ENCODE data around the gene ACKR2. TPM values are rescaled to one million over a fixed set of nuclear protein-coding genes. Genes with fewer than 3 reads are reported as not detected.
A peak's percentile ranks its signal among the peaks of the same experiment; 100 is the strongest.

ACKR2 gene
- total RNA-seq, 2 donors from 2014 or later = 0.55 to 1.9 TPM

DNA sequence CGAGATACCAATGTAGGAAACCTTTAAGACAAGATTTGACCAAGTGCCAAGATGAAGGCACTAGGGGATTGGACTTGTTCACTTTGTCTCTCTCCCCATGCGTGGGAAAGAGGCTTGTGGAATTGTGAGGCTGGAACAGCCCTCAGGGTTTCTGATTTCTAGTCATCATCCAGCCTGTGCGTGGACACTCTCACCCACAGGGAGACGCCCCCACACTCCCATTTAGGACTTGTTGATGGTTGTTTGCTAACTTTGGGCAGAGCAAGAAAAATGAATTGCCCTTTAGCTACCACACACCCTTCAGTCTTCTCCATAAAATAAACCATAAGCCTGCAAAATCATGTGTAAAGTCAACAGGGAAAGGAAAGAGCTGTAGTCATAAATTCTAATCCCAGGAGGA lies 18.4 kb downstream of the ACKR2 start:
- H3K27ac ChIP-seq = no peak overlapping the region
- no peak overlapping the region for H3K4me3 ChIP-seq
- H3K36me3 ChIP-seq = no peaks in the 10 kb centered on the region
- DNase-seq (ENCODE audit: low spot score) = no peak
- H3K27me3 ChIP-seq (replicated peaks; ENCODE audit: insufficient read depth) = no peaks in the 10 kb centered on the region
- H3K9me3 ChIP-seq = no peaks in the 10 kb centered on the region
- TF ChIP-seq, protein P1, sequence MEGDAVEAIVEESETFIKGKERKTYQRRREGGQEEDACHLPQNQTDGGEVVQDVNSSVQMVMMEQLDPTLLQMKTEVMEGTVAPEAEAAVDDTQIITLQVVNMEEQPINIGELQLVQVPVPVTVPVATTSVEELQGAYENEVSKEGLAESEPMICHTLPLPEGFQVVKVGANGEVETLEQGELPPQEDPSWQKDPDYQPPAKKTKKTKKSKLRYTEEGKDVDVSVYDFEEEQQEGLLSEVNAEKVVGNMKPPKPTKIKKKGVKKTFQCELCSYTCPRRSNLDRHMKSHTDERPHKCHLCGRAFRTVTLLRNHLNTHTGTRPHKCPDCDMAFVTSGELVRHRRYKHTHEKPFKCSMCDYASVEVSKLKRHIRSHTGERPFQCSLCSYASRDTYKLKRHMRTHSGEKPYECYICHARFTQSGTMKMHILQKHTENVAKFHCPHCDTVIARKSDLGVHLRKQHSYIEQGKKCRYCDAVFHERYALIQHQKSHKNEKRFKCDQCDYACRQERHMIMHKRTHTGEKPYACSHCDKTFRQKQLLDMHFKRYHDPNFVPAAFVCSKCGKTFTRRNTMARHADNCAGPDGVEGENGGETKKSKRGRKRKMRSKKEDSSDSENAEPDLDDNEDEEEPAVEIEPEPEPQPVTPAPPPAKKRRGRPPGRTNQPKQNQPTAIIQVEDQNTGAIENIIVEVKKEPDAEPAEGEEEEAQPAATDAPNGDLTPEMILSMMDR (IDR thresholded peaks at IDR 0.05) = no peak
- TF ChIP-seq POLR2A (IDR thresholded peaks at IDR 0.05) (no peak), POLR2AphosphoS5 (IDR thresholded peaks at IDR 0.05) (no peak)
- H3K4me1 ChIP-seq (replicated peaks) = no peaks in the 10 kb centered on the region
- WGBS = 55% methylated on average over 4 of the region's 4 CpGs
- intact Hi-C loops (cut with DNase I) = no loop called here

DNA sequence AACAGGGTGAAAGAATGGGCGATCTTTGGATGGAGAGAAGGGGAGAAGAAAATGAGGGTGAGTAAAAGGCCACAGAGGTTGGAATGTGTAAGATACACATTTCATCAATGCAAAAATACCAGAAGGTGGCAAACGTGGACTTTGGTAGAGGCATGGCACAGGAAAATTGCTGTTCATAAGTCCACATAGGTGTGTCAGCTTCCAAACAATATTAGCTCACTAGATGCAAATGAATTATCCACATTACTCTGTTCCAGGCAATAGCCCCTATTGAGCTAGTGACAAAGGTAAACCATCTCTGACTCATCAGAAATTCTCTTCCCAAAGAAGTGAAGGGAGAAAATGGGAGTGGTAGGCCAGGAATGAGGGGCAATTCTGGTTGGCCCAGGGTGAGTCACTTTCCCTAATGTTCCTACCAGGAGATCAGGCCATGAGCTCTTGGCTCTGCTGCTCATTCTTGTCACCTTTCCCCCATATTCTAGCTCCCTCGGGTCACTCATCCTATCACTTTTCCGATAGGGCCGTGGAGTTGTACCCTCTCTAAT lies 19.9 kb downstream of the ACKR2 start:
- WGBS = 92% methylated on average over 5 of the region's 5 CpGs
- Histone ChIP-seq H3K27me3 (replicated peaks; ENCODE audit: insufficient read depth) (no peaks in the 10 kb centered on the region), H3K4me1 (replicated peaks) (no peaks in the 10 kb centered on the region), H3K27ac (no peak overlapping the region), H3K36me3 (no peaks in the 10 kb centered on the region), H3K4me3 (no peak overlapping the region), H3K9me3 (no peaks in the 10 kb centered on the region)
- TF ChIP-seq, protein P1 (IDR thresholded peaks at IDR 0.05) = no peak
- no peak for TF ChIP-seq POLR2A (IDR thresholded peaks at IDR 0.05)
- DNase-seq (ENCODE audit: low spot score) = no peak
- intact Hi-C loops (cut with DNase I) = no loop called here

DNA sequence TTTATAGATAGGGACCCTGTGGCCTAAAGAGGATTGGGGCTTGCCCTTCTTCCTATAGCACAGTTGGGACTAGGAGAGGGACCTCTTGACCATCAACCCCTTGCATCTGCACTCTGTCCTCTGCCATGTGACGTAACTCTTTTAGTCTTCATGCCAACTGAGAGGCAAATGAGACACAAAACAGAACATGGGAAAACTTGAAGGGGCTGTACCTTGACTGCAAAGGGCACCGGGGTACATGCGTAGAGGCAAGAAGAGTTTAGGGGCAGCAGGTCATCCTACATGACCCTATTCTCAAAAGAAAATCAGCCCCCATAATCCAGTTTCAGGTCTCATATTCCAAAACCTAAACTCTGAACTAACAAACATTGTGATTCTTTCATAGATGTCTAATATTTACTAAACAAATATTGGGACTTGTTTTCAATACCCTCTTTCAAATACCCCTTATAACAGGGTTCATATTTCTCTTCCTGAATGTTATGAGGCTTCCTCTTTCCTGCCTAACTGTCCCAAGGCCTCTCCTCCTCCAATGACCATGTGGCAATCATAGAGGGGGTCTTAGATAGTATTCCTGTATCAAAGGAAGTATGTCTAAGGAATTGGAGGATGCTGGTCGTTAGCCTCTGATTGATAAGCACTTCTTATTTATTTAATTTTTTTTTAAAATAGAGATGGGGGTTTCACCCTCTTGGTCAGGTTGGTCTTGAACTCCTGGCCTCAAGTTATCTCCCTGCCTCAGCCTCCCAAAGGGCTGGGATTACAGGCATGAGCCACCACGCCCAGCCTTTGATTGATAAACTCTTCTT lies 20.6 kb downstream of the ACKR2 start:
- DNase-seq (ENCODE audit: low spot score) = no peak
- H3K36me3 ChIP-seq = no peaks in the 10 kb centered on the region
- H3K9me3 ChIP-seq = no peaks in the 10 kb centered on the region
- TF ChIP-seq POLR2AphosphoS5 (IDR thresholded peaks at IDR 0.05) = no peak
- no peak for TF ChIP-seq POLR2A (IDR thresholded peaks at IDR 0.05)
- TF ChIP-seq, protein P1 (IDR thresholded peaks at IDR 0.05) = no peak
- H3K27ac ChIP-seq = no peak overlapping the region
- no peaks in the 10 kb centered on the region for H3K27me3 ChIP-seq (replicated peaks; ENCODE audit: insufficient read depth)
- no peaks in the 10 kb centered on the region for H3K4me1 ChIP-seq (replicated peaks)
- no peak overlapping the region for H3K4me3 ChIP-seq
- intact Hi-C loops (cut with DNase I) = loop anchor here (2.0 kb wide), 1 partner anchor 51 kb away; no protein-coding TSS in a partner anchor
- WGBS = 76% methylated on average over 5 of the region's 5 CpGs

DNA sequence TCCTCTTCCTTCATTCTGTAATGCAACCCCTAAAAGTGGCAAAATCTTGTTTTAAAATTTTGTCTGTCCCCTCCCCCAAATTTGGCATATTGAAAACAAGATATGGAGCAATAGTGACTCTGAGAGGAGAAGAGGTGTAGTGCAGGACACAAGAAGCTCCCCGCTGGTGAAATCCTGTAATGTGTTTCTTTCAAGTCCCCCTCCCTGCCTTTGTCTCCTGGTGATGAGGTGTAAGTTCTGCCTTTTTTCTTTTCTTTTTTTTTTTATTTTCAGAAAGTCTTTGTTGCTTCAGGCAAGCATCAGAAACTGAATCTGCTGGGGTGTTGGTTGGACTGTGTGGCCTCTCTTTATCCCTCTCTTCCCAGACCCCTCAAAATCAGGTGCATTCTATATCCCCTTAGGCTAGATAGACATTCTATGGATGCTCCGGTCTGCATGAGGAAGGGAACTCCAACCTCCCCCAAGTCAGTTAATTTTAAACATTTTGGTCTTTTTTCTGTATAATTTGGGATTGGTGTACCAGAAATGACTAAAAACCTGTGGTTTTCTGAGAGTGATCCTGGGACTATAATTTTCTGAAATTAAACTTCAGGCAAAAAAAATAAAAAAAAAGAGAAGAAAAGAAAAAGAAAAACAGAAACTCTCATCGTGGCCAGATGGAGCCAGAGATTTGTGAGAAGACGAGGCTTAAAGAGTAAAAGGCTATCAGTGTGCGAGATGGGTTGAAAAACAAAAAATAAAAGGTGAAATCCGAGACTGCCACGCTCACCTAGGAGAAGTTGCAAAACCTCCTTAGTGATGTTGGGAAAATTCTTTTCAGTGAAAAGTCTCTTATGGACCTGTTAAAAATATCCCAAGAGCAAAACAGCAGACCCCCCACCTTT lies 21.4 kb downstream of the ACKR2 start:
- intact Hi-C loops (cut with DNase I) = loop anchor here (2.0 kb wide), 1 partner anchor 50 kb away; no protein-coding TSS in a partner anchor
- Histone ChIP-seq H3K27ac (no peak overlapping the region), H3K36me3 (no peaks in the 10 kb centered on the region), H3K4me3 (no peak overlapping the region), H3K27me3 (replicated peaks; ENCODE audit: insufficient read depth) (no peaks in the 10 kb centered on the region), H3K4me1 (replicated peaks) (no peaks in the 10 kb centered on the region), H3K9me3 (no peaks in the 10 kb centered on the region)
- DNase-seq (ENCODE audit: low spot score) = no peak
- WGBS = 34% methylated on average over 7 of the region's 7 CpGs
- TF ChIP-seq POLR2A (IDR thresholded peaks at IDR 0.05) (no peak), POLR2AphosphoS5 (IDR thresholded peaks at IDR 0.05) (no peak)
- TF ChIP-seq, protein P1 (IDR thresholded peaks at IDR 0.05) = peak in 3 of 4 experiments; percentile 20 to 70 (median 61)

Measured in prostate gland (tissue), 2 donors.